ENCODE measurements around the gene EEPD1.
"Not testable (repeated sequence)": the region's sequence is repeated elsewhere in the genome, so short reads cannot be mapped to it uniquely, and the experiment has no call there.

The EEPD1 gene

DNA sequence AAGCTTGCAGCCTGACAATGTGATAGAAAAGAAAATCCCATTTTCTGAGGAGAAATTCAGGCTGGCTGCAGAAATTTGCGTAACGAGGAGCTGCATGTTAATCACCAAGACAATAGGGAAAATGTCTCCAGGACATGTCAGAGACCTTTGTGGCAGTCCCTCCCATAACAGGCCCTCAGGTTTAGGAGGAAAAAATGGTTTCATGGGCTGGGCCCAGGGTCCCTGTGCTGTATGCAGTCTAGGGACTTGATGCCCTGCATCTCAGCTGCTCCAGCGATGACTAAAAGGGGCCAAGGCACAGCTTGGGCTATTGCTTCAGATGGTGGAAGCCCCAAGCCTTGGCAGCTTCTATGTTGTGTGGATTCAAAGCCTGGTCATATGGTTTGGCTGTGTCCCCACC lies 168.2 kb downstream of the EEPD1 start:
- not testable (repeated sequence) for DNase-seq (ENCODE audit: low spot score)

DNA sequence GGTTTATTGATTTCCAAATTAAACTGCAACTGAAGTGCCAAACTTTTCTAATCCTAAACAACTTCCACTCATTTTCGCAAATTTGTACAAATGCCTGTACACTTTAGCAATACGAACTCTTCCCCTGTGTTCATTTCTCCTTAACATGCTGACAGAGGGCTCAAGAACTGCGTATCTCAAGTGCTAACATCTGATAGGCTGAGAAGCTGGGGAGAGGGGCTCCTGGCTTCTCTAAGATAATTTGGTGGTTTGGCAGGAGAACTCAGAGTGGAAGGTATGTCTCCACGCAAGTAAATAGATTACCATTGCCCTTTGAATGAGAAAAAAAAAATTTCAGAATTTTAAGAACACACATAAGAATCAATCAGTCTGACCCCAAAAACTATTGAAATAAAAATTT lies 183.3 kb downstream of the EEPD1 start:
- DNase-seq (ENCODE audit: low spot score): no peak

DNA sequence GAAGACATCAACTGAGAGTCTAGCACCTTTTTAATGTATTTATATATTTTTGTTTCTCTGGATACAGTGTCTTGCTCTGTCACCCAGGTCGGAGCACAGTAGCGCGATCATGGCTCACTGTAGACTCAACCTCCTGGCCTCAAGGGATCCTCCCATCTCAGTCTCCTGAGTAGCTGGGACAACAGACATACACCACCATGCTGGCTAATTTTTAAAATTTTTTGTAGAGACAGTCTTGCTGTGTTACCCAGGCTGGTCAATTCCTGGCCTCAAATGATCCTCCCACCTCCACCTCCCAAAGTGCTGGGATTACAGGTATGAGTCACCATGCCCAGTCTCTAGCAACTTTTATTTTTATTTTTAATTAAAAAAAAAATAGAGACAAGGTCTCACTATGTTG lies 185.2 kb downstream of the EEPD1 start:
- DNase-seq (ENCODE audit: low spot score): no peak

DNA sequence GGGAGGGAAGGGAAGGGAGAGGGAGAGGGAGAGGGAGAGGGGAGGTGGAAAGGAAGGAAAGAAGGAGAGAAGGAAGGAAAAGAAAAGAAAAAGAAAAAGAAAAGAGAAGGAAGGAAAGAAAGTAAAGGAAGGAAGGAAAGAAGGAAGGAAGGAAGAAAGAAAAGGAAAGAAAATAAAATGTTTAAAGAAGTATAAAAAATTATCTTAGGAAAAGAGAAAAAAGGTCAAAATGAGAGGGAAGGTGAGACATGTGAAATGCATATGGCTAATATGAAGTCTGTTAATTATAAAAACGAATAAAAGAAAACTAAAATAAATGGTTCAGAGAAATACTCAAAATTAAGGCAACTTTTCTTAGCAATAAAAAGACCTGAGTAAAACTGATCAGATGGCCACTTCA lies 190.5 kb downstream of the EEPD1 start:
- no peak for DNase-seq (ENCODE audit: low spot score)

DNA sequence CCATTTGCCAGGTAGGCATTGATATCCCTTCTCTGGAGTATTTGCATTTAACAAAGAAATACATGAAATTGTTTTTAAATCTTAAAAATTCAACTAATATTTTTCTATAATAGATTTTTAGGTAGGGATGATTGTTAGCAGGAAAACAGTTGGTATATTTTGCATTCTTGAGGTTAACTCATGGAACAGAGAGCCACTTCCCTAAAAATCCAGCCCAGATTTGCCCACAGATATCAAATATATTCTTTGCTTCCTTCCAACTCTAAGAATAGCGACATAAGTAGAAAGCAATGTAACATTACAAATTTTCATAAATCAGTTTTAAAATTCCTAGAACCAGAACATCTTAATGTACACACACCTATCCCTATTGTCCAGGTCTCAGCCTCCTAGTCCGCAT lies 191.6 kb downstream of the EEPD1 start:
- DNase-seq (ENCODE audit: low spot score): no peak

DNA sequence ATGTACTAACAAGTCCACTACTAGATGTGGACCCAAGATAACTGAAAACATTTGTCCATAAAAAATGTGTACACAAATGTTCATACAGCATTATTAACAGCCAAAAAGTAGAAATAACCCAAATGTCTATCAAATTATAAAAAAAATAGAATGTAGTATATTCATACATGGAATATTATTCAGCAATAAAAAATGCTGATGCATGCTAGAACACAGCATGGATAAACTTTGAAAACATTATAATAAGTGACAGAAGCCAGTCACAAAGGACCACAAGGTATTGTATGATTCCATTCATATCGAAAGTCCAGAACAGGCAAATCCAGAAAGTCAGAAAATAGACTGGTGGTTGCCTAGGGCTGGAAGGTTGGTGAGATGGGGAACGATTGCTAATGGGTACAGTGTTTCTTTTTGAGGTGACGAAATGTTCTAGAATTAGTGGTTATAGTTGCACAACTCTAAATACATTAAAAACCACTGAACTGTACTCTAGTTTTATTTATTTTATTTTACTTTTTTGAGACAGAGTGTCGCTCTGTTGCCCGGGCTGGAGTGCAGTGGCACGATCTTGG lies 193.3 kb downstream of the EEPD1 start:
- no peak for DNase-seq (ENCODE audit: low spot score)

- DNase-seq (ENCODE audit: low spot score): no peak
Observed at GRCh38 chr7:36348256-36348655, 195.2 kb downstream of the EEPD1 start.

DNA sequence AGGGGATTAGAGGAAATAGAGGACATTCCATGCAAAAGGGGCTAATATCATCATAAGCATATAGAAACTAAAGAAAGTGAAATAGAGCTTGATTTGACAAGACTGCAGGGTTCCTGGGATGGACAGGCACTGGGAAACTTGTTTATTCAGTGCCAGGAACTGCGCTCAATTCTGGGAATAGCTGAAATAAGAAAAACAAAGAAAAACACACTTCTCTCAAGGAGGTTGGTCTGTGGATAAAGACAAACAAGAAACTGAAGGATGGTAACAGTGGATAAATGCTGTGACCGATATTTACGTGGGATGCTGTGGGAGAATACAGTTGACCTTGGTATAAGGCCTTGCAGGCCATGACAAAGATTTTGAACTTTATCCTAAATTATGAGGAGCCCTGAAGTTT lies 195.7 kb downstream of the EEPD1 start:
- DNase-seq (ENCODE audit: low spot score): no peak

- DNase-seq (ENCODE audit: low spot score): no peak
Observed at GRCh38 chr7:36349626-36350025, 196.6 kb downstream of the EEPD1 start.

Measured in hematopoietic multipotent progenitor cell treated with erythropoietin and hydrocortisone succinate and interleukin-3 and kit ligand, for 17 days (in vitro differentiated cells).